K562 (cell line): ENCODE results near the gene FAM204A. TPM values are rescaled to one million over a fixed set of nuclear protein-coding genes. Genes with fewer than 3 reads are reported as not detected.

Source experiments
- ARID2 ChIP-seq: fragments of 450-650 bp; IDR thresholded peaks from 2 replicates; pipeline ENCODE4 v1.6.1; 2017; ENCODE audit warnings: antibody characterized with exemption, mild to moderate bottlenecking
- GABPB1 ChIP-seq: sonication (generic); formaldehyde crosslinking; IDR thresholded peaks from 2 replicates; pipeline ENCODE4 v1.8.0; 2022; ENCODE audit warnings: mild to moderate bottlenecking, missing genetic modification reagents
- ILK ChIP-seq: fragments of 450-650 bp; IDR thresholded peaks from 2 replicates; pipeline ENCODE4 v1.6.1; 2016; ENCODE audit warnings: missing genetic modification characterization, low read depth, mild to moderate bottlenecking, missing compliant biosample characterization, moderate library complexity, borderline replicate concordance
- KLF13 ChIP-seq: fragments of 450-650 bp; IDR thresholded peaks from 2 replicates; pipeline ENCODE4 v1.6.1; 2016; ENCODE audit warnings: missing genetic modification characterization, low read depth, mild to moderate bottlenecking, missing compliant biosample characterization, moderate library complexity, borderline replicate concordance
- SMAD1 ChIP-seq: fragments of 150-350 bp; IDR thresholded peaks from 2 replicates; pipeline ENCODE4 v1.6.1; 2014; ENCODE audit warnings: low read length, low read depth; ENCODE audit not compliant: partially characterized antibody
- TAF1 ChIP-seq: IDR thresholded peaks from 2 replicates; pipeline ENCODE4 v1.6.1; 2011; ENCODE audit warnings: mild to moderate bottlenecking, low read length, moderate library complexity; ENCODE audit not compliant: insufficient read depth, control insufficient read depth, severe bottlenecking; ENCODE audit errors: extremely low read depth
- TSHZ1 ChIP-seq: fragments of 250-450 bp; sonication (Bioruptor Pico); IDR thresholded peaks from 2 replicates; pipeline ENCODE4 v1.4.0; 2020; ENCODE audit warnings: mild to moderate bottlenecking, moderate library complexity
- ZNF347 ChIP-seq: fragments of 450-650 bp; formaldehyde crosslinking; IDR thresholded peaks from 2 replicates; pipeline ENCODE4 v1.4.0; 2020; ENCODE audit warnings: low read depth, mild to moderate bottlenecking, moderate library complexity
- polyA plus RNA-seq, 8 experiments: library from polyadenylated mRNA; depleted of rRNA in 4 of 8; stranded (reverse) in 5 of 8; unstranded in 3 of 8; fragments of >200 nt; fragmentation: Nextera tagmentation in 2 of 8; fragmentation: Illumina TruSeq in 1 of 8; extraction: Ambion mirVana in 2 of 8; extraction: Trizol in 1 of 8; gene quantifications; 2 replicates each; pipeline versions ENCODE4 v1.2.1 to v1.2.3, GENCODE V29; 2011 to 2014; ENCODE audit warnings: inconsistent platforms in 1 of 8, missing spikeins in 1 of 8
- total RNA-seq, 7 experiments: library from RNA; depleted of rRNA in 6 of 7; stranded (reverse); fragments of >200 nt in 6 of 7; fragmentation: Illumina TruSeq in 2 of 7; extraction: Trizol in 2 of 7; gene quantifications; 2 replicates each; pipeline versions ENCODE4 v1.2.1 to v1.2.3, GENCODE V29; 2011 to 2021; ENCODE audit warnings: low replicate concordance in 1 of 7
- TF ChIP-seq, protein P1 (sequence below): IDR thresholded peaks from 2 replicates; pipeline ENCODE4 v1.6.1; 2011; ENCODE audit not compliant: insufficient read length; ENCODE audit errors: extremely low read depth
- TF ChIP-seq, protein P2 (sequence below), 2 experiments: fragments of 450-650 bp; IDR thresholded peaks; 2 replicates each; pipeline ENCODE4 v1.6.1; 2016; ENCODE audit warnings: mild to moderate bottlenecking in 2 of 2, borderline replicate concordance in 1 of 2, low read depth in 1 of 2, moderate library complexity in 1 of 2
- TF ChIP-seq, protein P3 (sequence below): fragments of 200-800 bp; sonication (Bioruptor generic); IDR thresholded peaks from 2 replicates; pipeline ENCODE4 v1.6.1; 2017; ENCODE audit warnings: missing genetic modification characterization, missing compliant biosample characterization

FAM204A gene
- total and polyA plus RNA-seq, 9 of the 15 experiments (the other 6 are each of a cell fraction or from before 2014, with no cell fraction given): 29.0 to 64.5 (median 44.9) TPM

- TF ChIP-seq TSHZ1 (CRISPR knock-in tag) (no peak), SMAD1 (no peak), GABPB1 (CRISPR knock-in tag) (no peak), ARID2 (no peak), TAF1 (peak; percentile 92), ZNF347 (CRISPR knock-in tag) (no peak), ILK (tag) (no peak), KLF13 (tag) (no peak)
- TF ChIP-seq, protein P1, sequence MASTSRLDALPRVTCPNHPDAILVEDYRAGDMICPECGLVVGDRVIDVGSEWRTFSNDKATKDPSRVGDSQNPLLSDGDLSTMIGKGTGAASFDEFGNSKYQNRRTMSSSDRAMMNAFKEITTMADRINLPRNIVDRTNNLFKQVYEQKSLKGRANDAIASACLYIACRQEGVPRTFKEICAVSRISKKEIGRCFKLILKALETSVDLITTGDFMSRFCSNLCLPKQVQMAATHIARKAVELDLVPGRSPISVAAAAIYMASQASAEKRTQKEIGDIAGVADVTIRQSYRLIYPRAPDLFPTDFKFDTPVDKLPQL: no peak
- TF ChIP-seq, protein P2, sequence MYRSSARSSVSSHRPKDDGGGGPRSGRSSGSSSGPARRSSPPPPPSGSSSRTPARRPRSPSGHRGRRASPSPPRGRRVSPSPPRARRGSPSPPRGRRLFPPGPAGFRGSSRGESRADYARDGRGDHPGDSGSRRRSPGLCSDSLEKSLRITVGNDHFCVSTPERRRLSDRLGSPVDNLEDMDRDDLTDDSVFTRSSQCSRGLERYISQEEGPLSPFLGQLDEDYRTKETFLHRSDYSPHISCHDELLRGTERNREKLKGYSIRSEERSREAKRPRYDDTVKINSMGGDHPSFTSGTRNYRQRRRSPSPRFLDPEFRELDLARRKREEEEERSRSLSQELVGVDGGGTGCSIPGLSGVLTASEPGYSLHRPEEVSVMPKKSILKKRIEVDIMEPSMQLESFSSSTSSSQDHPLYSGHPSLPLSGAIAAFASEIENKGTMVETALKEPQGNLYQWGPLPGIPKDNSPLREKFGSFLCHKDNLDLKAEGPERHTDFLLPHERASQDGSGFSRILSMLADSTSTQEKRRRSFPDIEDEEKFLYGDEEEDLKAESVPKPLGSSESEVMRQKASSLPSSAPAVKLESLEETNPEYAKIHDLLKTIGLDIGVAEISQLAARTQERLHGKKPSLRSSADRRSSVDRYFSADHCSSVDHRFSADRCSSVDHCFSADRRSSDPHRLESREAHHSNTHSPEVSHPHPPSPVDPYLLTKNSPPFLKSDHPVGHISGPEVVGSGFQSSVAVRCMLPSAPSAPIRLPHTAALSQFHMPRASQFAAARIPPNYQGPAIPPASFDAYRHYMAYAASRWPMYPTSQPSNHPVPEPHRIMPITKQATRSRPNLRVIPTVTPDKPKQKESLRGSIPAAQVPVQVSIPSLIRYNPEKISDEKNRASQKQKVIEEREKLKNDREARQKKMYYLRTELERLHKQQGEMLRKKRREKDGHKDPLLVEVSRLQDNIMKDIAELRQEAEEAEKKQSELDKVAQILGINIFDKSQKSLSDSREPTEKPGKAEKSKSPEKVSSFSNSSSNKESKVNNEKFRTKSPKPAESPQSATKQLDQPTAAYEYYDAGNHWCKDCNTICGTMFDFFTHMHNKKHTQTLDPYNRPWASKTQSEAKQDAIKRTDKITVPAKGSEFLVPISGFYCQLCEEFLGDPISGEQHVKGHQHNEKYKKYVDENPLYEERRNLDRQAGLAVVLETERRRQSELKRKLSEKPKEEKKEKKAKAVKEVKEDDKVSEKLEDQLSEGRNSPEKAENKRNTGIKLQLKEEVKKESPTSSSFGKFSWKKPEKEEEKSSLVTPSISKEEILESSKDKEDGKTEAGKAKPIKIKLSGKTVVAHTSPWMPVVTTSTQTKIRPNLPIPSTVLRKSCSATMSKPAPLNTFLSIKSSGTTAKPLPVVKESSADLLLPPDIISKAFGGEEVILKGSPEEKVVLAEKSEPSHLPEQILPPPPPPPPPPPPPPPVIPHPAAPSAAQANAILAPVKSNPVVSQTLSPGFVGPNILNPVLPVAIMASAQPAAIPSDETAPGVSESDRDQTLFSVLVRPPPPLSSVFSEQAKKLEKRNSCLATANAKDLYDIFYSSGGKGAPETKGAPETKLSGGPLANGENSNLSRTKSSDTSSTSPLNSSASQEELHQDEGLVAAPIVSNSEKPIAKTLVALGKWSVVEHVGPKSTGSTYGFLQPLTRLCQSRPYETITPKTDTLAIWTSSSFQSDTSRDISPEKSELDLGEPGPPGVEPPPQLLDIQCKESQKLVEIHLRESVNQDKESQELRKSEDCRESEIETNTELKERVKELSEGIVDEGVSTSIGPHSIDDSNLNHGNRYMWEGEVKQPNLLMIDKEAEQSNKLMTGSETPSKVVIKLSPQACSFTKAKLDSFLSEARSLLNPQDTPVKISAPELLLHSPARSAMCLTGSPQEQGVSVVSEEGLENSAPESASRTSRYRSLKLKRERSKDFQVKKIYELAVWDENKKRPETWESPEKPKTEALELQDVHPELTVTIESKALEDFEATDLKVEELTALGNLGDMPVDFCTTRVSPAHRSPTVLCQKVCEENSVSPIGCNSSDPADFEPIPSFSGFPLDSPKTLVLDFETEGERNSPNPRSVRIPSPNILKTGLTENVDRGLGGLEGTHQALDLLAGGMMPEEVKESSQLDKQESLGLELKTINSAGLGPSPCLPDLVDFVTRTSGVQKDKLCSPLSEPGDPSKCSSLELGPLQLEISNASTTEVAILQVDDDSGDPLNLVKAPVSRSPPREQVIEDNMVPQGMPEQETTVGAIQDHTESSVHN (IDR thresholded peaks at IDR 0.05; ENCODE audit: borderline replicate concordance in 1 of 2, low read depth in 1 of 2): no peak
- TF ChIP-seq, protein P3, sequence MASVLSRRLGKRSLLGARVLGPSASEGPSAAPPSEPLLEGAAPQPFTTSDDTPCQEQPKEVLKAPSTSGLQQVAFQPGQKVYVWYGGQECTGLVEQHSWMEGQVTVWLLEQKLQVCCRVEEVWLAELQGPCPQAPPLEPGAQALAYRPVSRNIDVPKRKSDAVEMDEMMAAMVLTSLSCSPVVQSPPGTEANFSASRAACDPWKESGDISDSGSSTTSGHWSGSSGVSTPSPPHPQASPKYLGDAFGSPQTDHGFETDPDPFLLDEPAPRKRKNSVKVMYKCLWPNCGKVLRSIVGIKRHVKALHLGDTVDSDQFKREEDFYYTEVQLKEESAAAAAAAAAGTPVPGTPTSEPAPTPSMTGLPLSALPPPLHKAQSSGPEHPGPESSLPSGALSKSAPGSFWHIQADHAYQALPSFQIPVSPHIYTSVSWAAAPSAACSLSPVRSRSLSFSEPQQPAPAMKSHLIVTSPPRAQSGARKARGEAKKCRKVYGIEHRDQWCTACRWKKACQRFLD (CRISPR knock-in tag): no peak
These were observed at the start of gene FAM204A (continued) for GRCh38 chr10:118341791-118342637.
